NT2/D1 (cell line): ENCODE data around the gene PTPN14.

Experiments
- SUZ12 ChIP-seq: IDR thresholded peaks from 2 replicates; pipeline ENCODE4 v1.6.1; 2011; ENCODE audit not compliant: insufficient read length, insufficient read depth; ENCODE audit errors: extremely low read depth
- YY1 ChIP-seq: IDR thresholded peaks from 2 replicates; pipeline ENCODE4 v1.6.1; 2011; ENCODE audit not compliant: insufficient read length, insufficient read depth
- ZNF274 ChIP-seq: IDR thresholded peaks from 2 replicates; pipeline ENCODE4 v1.6.1; 2011; ENCODE audit warnings: mild to moderate bottlenecking, low read depth, low read length

DNA sequence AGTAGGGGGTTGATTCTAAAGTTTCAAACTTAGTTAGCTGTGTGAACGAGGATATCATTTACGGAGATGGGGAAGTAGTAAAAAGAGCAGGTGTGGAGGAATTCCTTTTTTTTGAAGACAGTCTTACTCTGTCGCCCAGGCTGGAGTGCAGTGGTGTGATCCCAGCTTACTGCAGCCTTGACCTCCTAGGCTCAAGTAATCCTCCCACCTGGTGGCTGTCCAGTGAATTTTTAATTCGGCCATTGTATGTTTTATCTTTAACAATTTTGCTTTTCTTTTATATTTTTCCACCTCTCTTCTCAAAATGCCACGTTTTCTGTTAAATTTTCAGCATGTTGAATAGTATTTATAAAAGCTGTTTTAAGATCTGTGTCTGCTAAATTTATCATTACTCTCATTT, 39.3 kb upstream of the PTPN14 start:
- TF ChIP-seq YY1, result no peak
- no peak for TF ChIP-seq SUZ12
- no peak for TF ChIP-seq ZNF274
